GM18508 (cell line): ENCODE data around the gene EYA2.
A peak's percentile ranks its signal among the peaks of the same experiment; 100 is the strongest.

Source experiments
- ATAC-seq: cut with Tn5 transposase; IDR thresholded peaks from one replicate; pipeline ENCODE4 v1.9.1; 2021; ENCODE audit warnings: moderate number of reproducible peaks; ENCODE audit not compliant: insufficient read depth, unreplicated experiment

The EYA2 gene

DNA sequence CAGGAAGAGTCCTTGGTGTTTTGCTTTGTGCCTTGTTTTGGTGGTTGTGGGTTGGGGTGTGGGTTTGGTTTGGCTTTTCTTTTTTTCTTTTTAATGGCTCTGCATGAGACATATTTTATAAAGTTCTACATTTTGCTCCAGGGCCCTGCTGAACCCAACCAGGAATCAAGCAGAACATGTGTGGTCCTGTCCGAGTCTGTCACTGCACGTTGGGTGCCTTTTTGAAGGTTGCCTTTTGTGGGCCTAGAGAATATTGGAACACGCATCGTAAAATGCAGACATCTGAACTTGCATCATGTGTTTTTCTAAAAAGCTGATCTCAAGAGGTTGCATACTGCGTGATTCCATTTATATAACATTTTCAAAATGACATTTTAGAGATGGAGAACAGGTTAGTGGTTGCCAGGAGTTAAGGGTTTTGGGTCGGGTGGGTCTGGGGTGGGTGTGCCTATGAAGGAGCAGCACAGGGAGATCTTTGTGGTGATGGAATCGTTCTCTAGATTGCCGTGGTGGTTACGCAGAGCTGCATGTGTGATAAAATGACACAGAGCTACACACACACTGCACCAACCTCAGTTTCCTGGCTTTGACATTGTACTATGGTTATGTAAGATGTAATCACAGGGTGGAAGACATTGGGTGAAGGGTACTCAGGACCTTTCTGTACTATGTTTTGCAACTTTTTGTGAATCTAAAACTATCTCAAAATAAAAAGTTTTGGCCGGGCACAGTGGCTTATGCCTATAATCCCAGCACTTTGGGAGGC is 80.2 kb downstream of the EYA2 start:
- ATAC-seq: no peak

DNA sequence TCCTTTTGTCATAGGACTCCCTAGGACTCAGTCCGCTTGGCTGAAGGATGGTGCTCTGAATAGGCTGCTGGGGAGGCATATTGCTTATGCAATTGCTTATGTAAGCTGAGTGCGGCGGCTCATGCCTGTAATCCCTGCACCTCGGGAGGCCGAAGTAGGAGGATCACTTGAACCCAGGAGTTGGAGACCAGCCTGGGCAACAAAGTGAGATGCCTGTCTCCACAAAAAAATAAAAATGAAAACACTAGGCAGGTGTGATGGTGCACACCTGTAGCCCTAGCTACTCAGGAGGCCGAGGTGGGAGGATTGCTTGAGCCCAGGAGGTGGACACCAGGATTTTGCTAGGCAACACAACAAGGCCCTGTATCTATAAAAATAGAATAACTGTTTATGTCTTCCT is 81.3 kb downstream of the EYA2 start:
- no peak for ATAC-seq

DNA sequence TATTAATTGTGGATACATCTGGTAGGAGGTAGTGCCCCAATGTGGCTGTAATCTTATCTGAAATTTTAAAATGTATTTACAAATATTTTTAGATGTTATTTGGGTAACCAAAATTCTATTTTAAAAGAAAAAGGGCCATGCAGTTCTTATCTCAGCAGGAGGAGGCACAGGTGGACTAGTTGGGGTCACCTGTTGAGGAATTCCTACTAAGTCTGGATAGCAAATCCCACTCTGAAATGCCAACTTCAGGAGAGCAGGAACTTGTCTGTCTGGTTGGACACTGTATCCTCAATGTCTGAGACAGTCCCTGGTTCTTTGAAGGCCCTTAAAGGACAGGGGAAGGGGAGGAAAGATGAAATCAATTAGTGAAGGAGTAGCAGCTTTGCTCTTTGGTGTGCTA is 82.6 kb downstream of the EYA2 start:
- ATAC-seq: no peak

GRCh38 chr20:46977909-46978588 is 83.4 kb downstream of the EYA2 start:
- no peak for ATAC-seq

GRCh38 chr20:46978951-46979491 is 84.4 kb downstream of the EYA2 start:
- no peak for ATAC-seq

- ATAC-seq: no peak
These were observed 85.1 kb downstream of the EYA2 start for GRCh38 chr20:46979603-46980241.

GRCh38 chr20:46981184-46981583 is 86.5 kb downstream of the EYA2 start:
- no peak for ATAC-seq

- no peak for ATAC-seq
These were observed 88.8 kb downstream of the EYA2 start for GRCh38 chr20:46983466-46983865.

- ATAC-seq: no peak
These were observed 89.8 kb downstream of the EYA2 start for GRCh38 chr20:46984405-46984804.

- no peak for ATAC-seq
These were observed 90.6 kb downstream of the EYA2 start for GRCh38 chr20:46985250-46985649.

GRCh38 chr20:46985671-46986070 is 91.0 kb downstream of the EYA2 start:
- no peak for ATAC-seq

- no peak for ATAC-seq
These were observed 92.4 kb downstream of the EYA2 start for GRCh38 chr20:46987001-46987400.

DNA sequence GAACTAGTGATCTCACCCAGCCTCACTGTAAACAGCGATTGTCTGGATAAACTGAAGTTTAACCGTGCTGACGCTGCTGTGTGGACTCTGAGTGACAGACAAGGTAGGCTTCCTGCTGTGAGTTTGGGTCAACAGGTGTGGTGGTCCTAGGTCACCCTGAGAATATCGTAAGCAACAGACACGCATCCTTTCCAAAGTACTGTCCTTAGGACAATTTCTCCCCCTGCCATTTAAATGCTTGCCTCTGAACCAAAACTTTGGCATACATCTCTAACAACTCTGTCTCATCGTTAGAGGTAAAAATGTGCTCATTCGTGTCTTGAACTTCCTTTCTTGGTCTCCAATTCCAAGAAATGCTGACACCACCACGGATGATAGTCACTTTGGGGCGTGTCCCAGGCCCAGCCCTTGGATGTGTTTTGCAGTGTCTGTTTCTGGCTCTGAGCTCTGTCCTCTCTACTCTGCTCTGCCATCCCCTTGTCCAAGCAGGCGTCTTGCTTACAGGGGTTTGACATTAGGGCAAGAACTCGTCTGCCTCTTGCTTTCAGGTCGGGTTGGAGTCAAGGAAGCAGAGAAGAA is 95.5 kb downstream of the EYA2 start:
- ATAC-seq: no peak

DNA sequence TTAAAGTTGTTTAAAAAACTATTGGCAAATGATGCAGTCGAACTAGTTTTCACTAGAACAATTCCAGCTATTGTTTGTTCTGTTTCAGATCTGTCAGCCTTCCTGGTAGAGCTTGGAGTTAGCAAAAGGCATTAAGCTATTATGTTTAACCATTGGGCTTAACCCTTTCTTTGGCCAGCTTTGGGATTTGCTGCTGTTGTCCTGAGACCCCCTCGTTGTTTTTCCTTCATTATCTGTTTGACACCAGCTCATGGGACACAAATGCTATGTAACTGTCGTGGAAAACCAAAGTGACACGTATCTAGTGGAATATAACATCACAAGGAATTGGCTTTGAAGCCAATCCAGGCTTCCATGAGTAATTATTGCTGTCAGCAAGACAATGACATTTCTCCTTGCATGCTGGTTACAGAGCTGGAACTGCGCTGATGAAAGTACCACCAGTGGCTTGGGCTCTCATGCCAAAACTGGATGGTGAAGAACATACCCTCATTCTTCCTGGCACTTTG is 96.0 kb downstream of the EYA2 start:
- ATAC-seq: no peak

- no peak for ATAC-seq
These were observed 96.5 kb downstream of the EYA2 start for GRCh38 chr20:46991168-46991567.

- no peak for ATAC-seq
These were observed 97.4 kb downstream of the EYA2 start for GRCh38 chr20:46991880-46992639.

GRCh38 chr20:46992640-46993035 is 98.0 kb downstream of the EYA2 start:
- no peak for ATAC-seq

DNA sequence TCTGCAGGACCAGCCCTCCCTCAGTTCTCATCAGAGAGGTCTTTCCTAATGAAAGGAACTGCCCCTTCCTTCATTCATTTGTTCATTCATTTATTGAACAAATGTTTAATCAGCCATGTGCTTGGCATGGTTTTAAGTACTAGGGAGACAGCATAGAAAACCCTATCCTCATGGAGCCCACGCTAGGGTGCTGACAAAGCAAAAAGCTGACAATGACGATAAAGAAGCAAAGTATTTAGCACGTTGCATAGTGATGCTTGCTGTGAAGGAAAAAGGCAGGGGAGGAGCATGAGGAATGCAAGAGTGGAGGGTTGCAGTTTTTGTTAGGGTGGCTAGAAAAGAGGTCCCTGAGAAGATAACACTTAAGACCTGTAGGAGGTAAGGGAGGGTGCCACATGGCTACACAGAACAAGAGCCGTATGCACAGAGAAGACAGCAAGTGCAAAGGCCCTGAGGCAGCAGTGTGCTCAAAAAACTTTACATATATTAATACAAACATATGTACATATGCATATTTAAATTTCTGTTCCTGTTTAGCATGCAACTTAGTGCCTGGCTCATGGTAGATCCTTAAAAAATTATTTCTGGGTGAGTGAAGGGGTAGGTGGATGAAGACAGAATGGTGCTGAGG is 98.9 kb downstream of the EYA2 start:
- ATAC-seq: no peak

DNA sequence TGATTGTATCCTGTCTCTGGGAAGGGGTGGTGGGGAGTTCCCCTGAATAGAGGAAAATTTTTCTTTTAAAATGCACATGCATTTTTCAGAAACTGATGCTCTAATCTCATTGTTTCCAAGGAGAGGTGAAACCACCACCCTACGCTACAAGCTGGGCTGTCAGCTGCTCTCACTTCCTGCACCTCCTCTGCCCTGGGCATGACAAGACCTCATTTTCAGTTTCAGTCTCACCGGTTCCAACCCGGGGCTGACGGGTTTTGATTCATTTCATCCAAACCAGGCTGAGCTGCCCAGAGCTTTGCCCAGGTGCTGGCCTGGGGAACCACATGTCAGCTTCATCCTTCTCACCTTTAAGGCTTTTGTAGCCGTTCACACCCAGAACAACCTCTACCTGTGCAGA is 99.7 kb downstream of the EYA2 start:
- peak; percentile 87 for ATAC-seq
